GM13976 (cell line): ENCODE data around the gene EPO.

Source experiments
- DNase-seq: peaks from one replicate; pipeline ENCODE4 v3.0.0; 2012; ENCODE audit warnings: low spot score
- CTCF ChIP-seq: IDR thresholded peaks from 2 replicates; pipeline ENCODE4 v1.5.1; 2012; ENCODE audit warnings: borderline replicate concordance, mild to moderate bottlenecking; ENCODE audit not compliant: insufficient read depth; ENCODE audit errors: extremely low read depth, missing control alignments, control extremely low read depth
- in situ Hi-C: fragments of 300-500 bp; cut with MboI; formaldehyde crosslinking; loops from one replicate; pipeline ENCODE4 v1.12.0; 2022; ENCODE audit warnings: low sequenced_read_pairs, mixed read lengths, inconsistent platforms; ENCODE audit not compliant: unreplicated experiment

The EPO gene

GRCh38 chr7:100683659-100684533 lies 36.4 kb upstream of the EPO start:
- in situ Hi-C loops = no loop called here

DNA sequence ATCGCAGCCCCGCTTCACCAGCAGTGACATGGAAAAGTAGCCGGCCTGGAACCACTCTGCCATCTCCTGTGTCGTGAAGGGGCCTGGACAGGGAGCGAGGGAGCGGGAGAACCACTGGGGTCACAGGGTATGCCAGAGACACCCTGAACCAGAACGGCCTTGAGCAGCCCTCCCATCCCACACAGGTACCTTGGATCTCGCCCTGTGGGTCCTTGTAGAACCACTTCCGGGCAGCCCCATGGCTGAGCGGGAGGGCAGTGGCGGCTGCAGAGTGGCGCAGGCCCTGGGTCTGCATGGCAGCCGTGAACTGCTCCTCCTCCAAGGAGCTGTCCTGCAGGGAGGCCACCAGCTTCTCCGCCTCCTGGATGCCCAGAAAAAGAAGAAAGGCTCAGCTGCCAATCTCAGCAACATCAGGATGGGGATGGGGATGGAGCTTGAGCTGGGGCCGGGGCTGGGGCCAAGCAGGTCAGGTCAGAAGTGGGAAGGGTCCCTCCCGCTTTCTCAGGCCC lies 35.7 kb upstream of the EPO start:
- DNase-seq = peak; percentile 17
- no peak for TF ChIP-seq CTCF
- in situ Hi-C loops = no loop called here

More at GRCh38 chr7:100683659-100684533, 36.4 kb upstream of the EPO start:
- no peak for TF ChIP-seq CTCF
- DNase-seq = no peak

DNA sequence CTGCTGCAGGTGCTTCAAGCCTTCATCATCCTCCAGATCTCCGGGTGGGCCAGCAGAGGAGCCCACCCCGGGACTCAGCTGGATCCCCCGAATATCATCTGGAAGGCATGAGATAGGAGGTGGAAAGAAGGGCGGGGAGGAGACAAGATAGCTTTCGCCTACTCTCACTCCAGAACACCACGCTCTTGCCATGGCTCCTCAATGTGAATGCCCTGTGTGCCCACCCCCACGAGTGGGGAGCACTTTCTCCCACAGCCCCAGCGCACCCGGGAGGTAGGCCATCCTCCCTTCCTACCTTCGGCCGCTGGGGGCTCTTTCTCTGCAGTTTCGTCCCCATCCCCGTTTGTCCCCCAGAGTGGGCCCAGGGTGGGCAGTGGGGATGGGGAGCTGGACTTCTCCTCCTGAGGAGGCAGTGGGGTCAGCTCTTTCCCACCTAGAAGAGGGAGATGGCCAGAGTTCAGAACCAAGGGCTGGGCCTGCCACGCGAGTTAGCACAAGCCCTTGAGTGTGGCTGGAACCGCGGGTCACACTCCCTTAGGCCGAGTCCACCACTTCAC lies 35.1 kb upstream of the EPO start:
- in situ Hi-C loops = no loop called here
- peak; percentile 26 for DNase-seq
- no peak for TF ChIP-seq CTCF

DNA sequence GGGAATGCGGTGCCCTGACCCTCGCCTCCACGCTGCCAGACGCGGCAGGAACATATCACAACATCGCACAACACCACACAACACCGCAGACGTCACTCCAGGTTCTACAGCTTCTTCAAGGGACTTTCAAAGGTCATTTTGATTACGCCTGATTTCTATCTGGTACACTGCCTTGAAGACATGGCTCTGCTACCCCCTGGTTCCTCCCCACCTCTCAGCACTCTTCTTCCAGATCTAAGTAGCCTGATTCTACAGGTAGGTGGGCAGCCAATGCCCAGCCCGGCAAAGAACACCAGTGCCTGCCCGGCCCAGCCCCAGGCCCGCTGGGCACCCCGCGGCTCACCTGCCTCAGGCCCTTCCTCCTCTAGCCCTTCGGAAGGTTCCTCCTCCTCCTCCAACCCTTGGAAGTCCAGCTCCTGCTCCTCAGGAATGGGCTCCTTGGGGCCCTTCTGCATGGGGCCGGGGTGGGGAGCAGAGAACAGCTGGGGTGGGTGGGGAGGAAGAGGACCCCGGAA lies 34.6 kb upstream of the EPO start:
- in situ Hi-C loops = no loop called here

GRCh38 chr7:100686201-100686821 lies 34.0 kb upstream of the EPO start:
- TF ChIP-seq CTCF = no peak
- no peak for DNase-seq
- in situ Hi-C loops = no loop called here

More for the DNA sequence above, 34.6 kb upstream of the EPO start:
- no peak for DNase-seq
- no peak for TF ChIP-seq CTCF

DNA sequence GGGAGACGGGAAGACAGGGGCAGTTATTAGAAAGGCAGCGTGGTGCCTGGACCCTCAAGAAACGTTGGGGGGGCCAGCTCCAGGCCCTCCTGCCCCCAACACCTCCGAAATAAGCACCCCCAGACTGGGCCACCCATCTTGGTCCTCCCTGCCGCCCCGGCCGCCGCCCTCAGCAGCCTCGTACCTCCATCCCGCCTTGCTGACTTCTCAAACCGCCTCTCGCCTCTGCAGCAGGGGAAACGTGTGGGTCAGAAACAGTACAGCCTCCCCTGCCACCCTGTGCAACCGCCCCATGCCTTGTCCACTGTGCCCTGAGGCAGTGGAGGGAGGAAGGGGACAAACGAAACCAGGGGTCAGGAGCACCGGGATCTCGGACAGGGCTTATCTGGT lies 33.5 kb upstream of the EPO start:
- DNase-seq = no peak
- in situ Hi-C loops = no loop called here
- no peak for TF ChIP-seq CTCF
